Cardiac muscle cell (in vitro differentiated cells and primary cell): Measurements from ENCODE around the gene UGT1A8. TPM values are rescaled to one million over a fixed set of nuclear protein-coding genes. Genes with fewer than 3 reads are reported as not detected.

Experiments
- DNase-seq, 2 donors: peaks; one replicate each; pipeline versions ENCODE4 v3.0.0 to v3.0.0-alpha.2; 2010 to 2017; ENCODE audit warnings: low read depth in 1 of 2, low spot score in 1 of 2
- H3K27ac ChIP-seq: fragments of 200-600 bp; sonication (generic); 2 replicates; pipeline ENCODE4 v1.5.1; 2016
- H3K27me3 ChIP-seq: fragments of 200-600 bp; sonication (generic); 2 replicates; pipeline ENCODE4 v1.6.0; 2016; ENCODE audit warnings: control low read depth
- H3K36me3 ChIP-seq: fragments of 200-600 bp; sonication (generic); 2 replicates; pipeline ENCODE4 v1.5.1; 2016; ENCODE audit warnings: control low read depth
- H3K4me1 ChIP-seq: fragments of 200-600 bp; sonication (generic); 2 replicates; pipeline ENCODE4 v1.8.1; 2017; ENCODE audit warnings: low read depth, mild to moderate bottlenecking, mixed run types
- H3K4me3 ChIP-seq: fragments of 200-600 bp; sonication (generic); 2 replicates; pipeline ENCODE4 v1.5.1; 2016; ENCODE audit warnings: mild to moderate bottlenecking
- H3K9me3 ChIP-seq: fragments of 200-600 bp; sonication (generic); 2 replicates; pipeline ENCODE4 v1.5.1; 2017; ENCODE audit warnings: low read depth, mild to moderate bottlenecking, control low read depth
- CTCF ChIP-seq: IDR thresholded peaks from 2 replicates; pipeline ENCODE4 v1.5.1; 2012; ENCODE audit warnings: low read depth, mild to moderate bottlenecking, low read length
- polyA plus RNA-seq: library from polyadenylated mRNA; unstranded; fragments of >200 nt; fragmentation: Nextera tagmentation; extraction: Ambion mirVana; gene quantifications from 2 replicates; pipeline ENCODE4 v1.2.1, GENCODE V29; 2016
- total RNA-seq: library from RNA; depleted of rRNA; stranded (reverse); fragments of >200 nt; gene quantifications from 2 replicates; pipeline ENCODE4 v1.2.3, GENCODE V29; 2016

The UGT1A8 gene
- total and polyA plus RNA-seq, 2 experiments from 2014 or later, result not detected

GRCh38 chr2:233689031-233689430, 71.6 kb downstream of the UGT1A8 start:
- Histone ChIP-seq H3K4me1 (no peaks in the 10 kb centered on the region), H3K9me3 (no peaks in the 10 kb centered on the region), H3K4me3 (no peak overlapping the region), H3K36me3 (no peaks in the 10 kb centered on the region), H3K27ac (no peak overlapping the region), H3K27me3 (no peaks in the 10 kb centered on the region)
- TF ChIP-seq CTCF, result no peak
- no peak for DNase-seq

- DNase-seq, result peak in 1 of 2 donors; percentile 85
- TF ChIP-seq CTCF, result no peak
- H3K4me3 ChIP-seq, result no peak overlapping the region
Measured at GRCh38 chr2:233689501-233689900, 72.1 kb downstream of the UGT1A8 start.

GRCh38 chr2:233690444-233690843, 73.0 kb downstream of the UGT1A8 start:
- no peaks in the 10 kb centered on the region for H3K36me3 ChIP-seq
- H3K4me3 ChIP-seq, result no peak overlapping the region
- no peaks in the 10 kb centered on the region for H3K4me1 ChIP-seq
- DNase-seq, result peak in 1 of 2 donors; percentile 65
- TF ChIP-seq CTCF, result no peak
- no peak overlapping the region for H3K27ac ChIP-seq
- H3K27me3 ChIP-seq, result no peaks in the 10 kb centered on the region
- H3K9me3 ChIP-seq, result no peaks in the 10 kb centered on the region

More at GRCh38 chr2:233689501-233689900, 72.1 kb downstream of the UGT1A8 start:
- no peaks in the 10 kb centered on the region for H3K27me3 ChIP-seq
- no peaks in the 10 kb centered on the region for H3K9me3 ChIP-seq
- no peak overlapping the region for H3K27ac ChIP-seq
- H3K4me1 ChIP-seq, result no peaks in the 10 kb centered on the region
- H3K36me3 ChIP-seq, result no peaks in the 10 kb centered on the region

- no peak overlapping the region for H3K4me3 ChIP-seq
- H3K4me1 ChIP-seq, result no peaks in the 10 kb centered on the region
- no peak for TF ChIP-seq CTCF
- DNase-seq, result no peak
- H3K9me3 ChIP-seq, result no peaks in the 10 kb centered on the region
- no peaks in the 10 kb centered on the region for H3K36me3 ChIP-seq
- H3K27ac ChIP-seq, result no peak overlapping the region
- no peaks in the 10 kb centered on the region for H3K27me3 ChIP-seq
Measured at GRCh38 chr2:233691443-233692433, 74.3 kb downstream of the UGT1A8 start.

- no peak within 1 kb of the TSS for H3K4me3 ChIP-seq
- no peaks in the 10 kb centered on the region for H3K36me3 ChIP-seq
- H3K4me1 ChIP-seq, result no peaks in the 10 kb centered on the region
- DNase-seq, result no peak
- H3K9me3 ChIP-seq, result no peaks in the 10 kb centered on the region
- H3K27ac ChIP-seq, result no peak within 1 kb of the TSS
- no peak for TF ChIP-seq CTCF
- no peaks in the 10 kb centered on the region for H3K27me3 ChIP-seq
Measured at GRCh38 chr2:233692648-233693047, 75.2 kb downstream of the UGT1A8 start, which contains the start of gene UGT1A6. UGT1A6 (plus strand) TSS chr2:233692890; CDS start chr2:233693005, 115 bp downstream.
